HepG2 (cell line): ENCODE measurements around the gene ANKRD6. TPM values are rescaled to one million over a fixed set of nuclear protein-coding genes. Genes with fewer than 3 reads are reported as not detected.

Source experiments
- ATAC-seq: fragments of 200-7000 bp; cut with Tn5 transposase; 3 replicates; pipeline ENCODE4 v1.9.1; 2020; ENCODE audit warnings: mild to moderate bottlenecking, moderate library complexity
- BruUV-seq: library from RNA; stranded (reverse); fragments of 400-500 nt; replicated peaks from 2 replicates; lab custom pipeline; 2021; lab: Mats Ljungman, UMichigan
- CTCF ChIA-PET: fragments of 300-600 bp; formaldehyde crosslinking; extraction: SDS; loops from one replicate; lab custom pipeline; 2021; ENCODE audit warnings: low total read pairs, inconsistent platforms, low intra/inter-chr PET ratio; lab: Yijun Ruan, JAX
- POLR2A ChIA-PET: fragments of 350-600 bp; sonication (Branson Sonifier 250); formaldehyde crosslinking; loops from one replicate; lab custom pipeline; 2020; ENCODE audit warnings: antibody characterized with exemption, inconsistent platforms; lab: Yijun Ruan, JAX
- DNase-seq: peaks from one replicate; pipeline ENCODE4 v3.0.0-alpha.2; 2015; ENCODE audit warnings: low spot score
- FAIRE-seq: peaks from 3 replicates; lab custom pipeline; 2011; peaks lifted over from hg19 to GRCh38; lab: Jason Lieb, UNC
- H2AFZ ChIP-seq: one replicate; pipeline ENCODE4 v1.6.1; 2011; ENCODE audit warnings: low read length, inconsistent platforms
- H3K27ac ChIP-seq: fragments of 300-600 bp; 3 replicates; pipeline ENCODE4 v1.8.0; 2011; ENCODE audit warnings: mixed run types, mild to moderate bottlenecking, mixed read lengths, low read length, inconsistent platforms; ENCODE audit not compliant: insufficient read depth; ENCODE audit errors: extremely low read length
- H3K27me3 ChIP-seq, 2 experiments: fragments of 200-600 bp in 1 of 2; 2 replicates in 1 of 2; 3 replicates in 1 of 2; pipeline versions ENCODE4 v1.6.0 to v1.8.0; 2011; ENCODE audit warnings: low read length in 2 of 2, mild to moderate bottlenecking in 2 of 2, moderate library complexity in 2 of 2, inconsistent platforms in 1 of 2; ENCODE audit not compliant: insufficient read depth in 2 of 2, control insufficient read depth in 1 of 2
- H3K36me3 ChIP-seq, 2 experiments: fragments of 200-600 bp in 1 of 2; replicated peaks in 1 of 2; 2 replicates in 1 of 2; 3 replicates in 1 of 2; pipeline versions ENCODE4 v1.5.1 to v1.8.0; 2011; ENCODE audit warnings: low read length in 2 of 2, inconsistent platforms in 1 of 2; ENCODE audit not compliant: insufficient read depth in 2 of 2, control insufficient read depth in 1 of 2
- H3K4me1 ChIP-seq: 2 replicates; pipeline ENCODE4 v1.5.1; 2012; ENCODE audit warnings: low read length, inconsistent platforms; ENCODE audit not compliant: insufficient read depth
- H3K4me2 ChIP-seq: 2 replicates; pipeline ENCODE4 v1.6.0; 2011; ENCODE audit warnings: low read depth, low read length, inconsistent platforms
- H3K4me3 ChIP-seq, 3 experiments: fragments of 200-600 bp in 1 of 3; sonication (generic), shearing (Covaris generic) in 1 of 3; replicated peaks in 1 of 3; 2 replicates each; pipeline ENCODE4 v1.5.1; 2011 to 2016; ENCODE audit warnings: low read length in 3 of 3, inconsistent platforms in 2 of 3, low read depth in 2 of 3, mild to moderate bottlenecking in 2 of 3, control low read depth in 1 of 3, mixed read lengths in 1 of 3; ENCODE audit not compliant: insufficient read depth in 1 of 3
- H3K79me2 ChIP-seq: one replicate; pipeline ENCODE4 v1.6.1; 2011; ENCODE audit warnings: low read length, inconsistent platforms; ENCODE audit not compliant: insufficient read depth
- H3K9ac ChIP-seq: 2 replicates; pipeline ENCODE4 v1.6.0; 2011; ENCODE audit warnings: mild to moderate bottlenecking, low read depth, low read length, inconsistent platforms; ENCODE audit not compliant: insufficient read depth
- H3K9me3 ChIP-seq: 2 replicates; pipeline ENCODE4 v1.5.1; 2012; ENCODE audit warnings: mild to moderate bottlenecking, low read length
- H4K20me1 ChIP-seq: 2 replicates; pipeline ENCODE4 v1.6.0; 2011; ENCODE audit warnings: inconsistent platforms, mild to moderate bottlenecking, low read length, moderate library complexity; ENCODE audit not compliant: insufficient read depth
- AKNA ChIP-seq: sonication (generic); formaldehyde crosslinking; IDR thresholded peaks from 2 replicates; pipeline ENCODE4 v1.4.0; 2020; ENCODE audit warnings: missing genetic modification reagents, borderline replicate concordance
- MXI1 ChIP-seq: IDR thresholded peaks from 3 replicates; pipeline ENCODE4 v1.6.1; 2012; ENCODE audit warnings: low read depth, low read length, inconsistent platforms, borderline replicate concordance
- NR2F1 ChIP-seq, 2 experiments: fragments of 450-650 bp in 1 of 2; formaldehyde crosslinking in 1 of 2; IDR thresholded peaks; 2 replicates each; pipeline versions ENCODE4 v1.5.0 to v1.6.1; 2016 to 2020; ENCODE audit warnings: mild to moderate bottlenecking in 1 of 2, missing compliant biosample characterization in 1 of 2, missing genetic modification reagents in 1 of 2, moderate library complexity in 1 of 2
- PHB2 ChIP-seq: fragments of 450-650 bp; IDR thresholded peaks from 2 replicates; pipeline ENCODE4 v1.6.1; 2018; ENCODE audit not compliant: partially characterized antibody
- PHF5A ChIP-seq: IDR thresholded peaks from one replicate; pipeline ENCODE4 v1.6.1; 2018; ENCODE audit warnings: low read depth, missing genetic modification reagents; ENCODE audit not compliant: unreplicated experiment
- SIX1 ChIP-seq: sonication (generic); formaldehyde crosslinking; IDR thresholded peaks from 2 replicates; pipeline ENCODE4 v1.4.0; 2020; ENCODE audit warnings: missing genetic modification reagents, borderline replicate concordance
- SP1 ChIP-seq, 2 experiments: fragments of 450-650 bp in 1 of 2; sonication (generic) in 1 of 2; formaldehyde crosslinking in 1 of 2; IDR thresholded peaks; 2 replicates each; pipeline versions ENCODE4 v1.4.0 to v1.6.1; 2016 to 2020; ENCODE audit warnings: missing genetic modification reagents in 1 of 2
- SP4 ChIP-seq: sonication (generic); formaldehyde crosslinking; IDR thresholded peaks from 2 replicates; pipeline ENCODE4 v1.8.1; 2023; ENCODE audit warnings: mild to moderate bottlenecking, missing genetic modification reagents
- ZEB1 ChIP-seq: IDR thresholded peaks from 2 replicates; pipeline ENCODE4 v1.6.1; 2012; ENCODE audit warnings: mild to moderate bottlenecking, low read depth, inconsistent platforms; ENCODE audit not compliant: insufficient replicate concordance
- ZNF510 ChIP-seq: sonication (generic); formaldehyde crosslinking; IDR thresholded peaks from 2 replicates; pipeline ENCODE4 v1.4.0; 2020; ENCODE audit warnings: low read depth, mild to moderate bottlenecking, missing genetic modification reagents
- WGBS: methylation state at CpG from one replicate; pipeline ENCODE4 v1.1.6; 2017; ENCODE audit warnings: low lambda C conversion rate; 5-methylcytosine and 5-hydroxymethylcytosine counted together
- in situ Hi-C: cut with HindIII; loops from 2 replicates; pipeline ENCODE4 v1.10.0; 2017; ENCODE audit warnings: low pct_unique_long_range_greater_than_20kb; ENCODE audit not compliant: extremely low pct_ligation_motif_present
- intact Hi-C: fragments of 100-400 bp; cut with micrococcal nuclease; formaldehyde crosslinking; loops from one replicate; pipeline ENCODE4 v1.10.0; 2022; ENCODE audit not compliant: unreplicated experiment
- polyA plus RNA-seq, 8 experiments: library from polyadenylated mRNA; depleted of rRNA in 3 of 8; stranded (reverse) in 7 of 8; unstranded in 1 of 8; fragments of >200 nt; fragmentation: Illumina TruSeq in 4 of 8; extraction: Trizol in 4 of 8; gene quantifications; 2 replicates each; pipeline versions ENCODE4 v1.2.1 to v1.2.3, GENCODE V29; 2011 to 2016; ENCODE audit warnings: low read depth in 4 of 8, missing spikeins in 1 of 8, mixed read lengths in 1 of 8; ENCODE audit not compliant: insufficient read depth in 1 of 8
- total RNA-seq, 5 experiments: library from RNA; depleted of rRNA; stranded (reverse); fragments of >200 nt; fragmentation: Illumina TruSeq; extraction: Trizol; gene quantifications; 2 replicates each; pipeline ENCODE4 v1.2.3, GENCODE V29; 2016; ENCODE audit warnings: low read depth in 1 of 5

ANKRD6 gene
- total and polyA plus RNA-seq, 2 of the 13 experiments (the other 11 are each of a cell fraction or from before 2014, with no cell fraction given), result 0.18 to 0.36 TPM

- no peak for TF ChIP-seq ZEB1
Measured at GRCh38 chr6:89667872-89668556, 235.1 kb downstream of the ANKRD6 start (continued).

GRCh38 chr6:89669002-89669401 lies 236.1 kb downstream of the ANKRD6 start:
- Histone ChIP-seq H3K36me3 (peaks cover 13 to 69% of the 10 kb centered on the region in 2 experiments), H4K20me1 (no peaks in the 10 kb centered on the region), H2AFZ (no peak overlapping the region), H3K27ac (no peak overlapping the region), H3K79me2 (no peaks in the 10 kb centered on the region), H3K9me3 (no peaks in the 10 kb centered on the region), H3K4me3 (no peak overlapping the region), H3K4me1 (no peaks in the 10 kb centered on the region), H3K9ac (no peak overlapping the region), H3K4me2 (no peak overlapping the region), H3K27me3 (no peaks in the 10 kb centered on the region)
- in situ Hi-C loops, result no loop called here
- FAIRE-seq (no peak), ATAC-seq (no peak), DNase-seq (no peak)
- 81% methylated on average over 6 of the region's 6 CpGs for WGBS
- BruUV-seq, result no TSS peak
- TF ChIP-seq PHF5A (CRISPR knock-in tag) (no peak), ZNF510 (no peak), SIX1 (CRISPR knock-in tag) (no peak), MXI1 (no peak), SP4 (no peak), NR2F1 (CRISPR knock-in tag; IDR thresholded peaks at IDR 0.05) (no peak), AKNA (CRISPR knock-in tag) (no peak), PHB2 (no peak), SP1 (IDR thresholded peaks at IDR 0.05) (no peak), SP1 (CRISPR knock-in tag; IDR thresholded peaks at IDR 0.05) (no peak)
- intact Hi-C loops, result no loop called here
- POLR2A ChIA-PET, result no interaction called here
- CTCF ChIA-PET, result no interaction called here
